GM19397 (cell line): Measurements from ENCODE around the gene PAX2.
"Not testable (repeated sequence)": the region's sequence is repeated elsewhere in the genome, so short reads cannot be mapped to it uniquely, and the experiment has no call there.

Experiments
- ATAC-seq: cut with Tn5 transposase; IDR thresholded peaks from one replicate; pipeline ENCODE4 v1.9.1; 2021; ENCODE audit warnings: mild to moderate bottlenecking, moderate library complexity; ENCODE audit not compliant: unreplicated experiment

Gene PAX2

DNA sequence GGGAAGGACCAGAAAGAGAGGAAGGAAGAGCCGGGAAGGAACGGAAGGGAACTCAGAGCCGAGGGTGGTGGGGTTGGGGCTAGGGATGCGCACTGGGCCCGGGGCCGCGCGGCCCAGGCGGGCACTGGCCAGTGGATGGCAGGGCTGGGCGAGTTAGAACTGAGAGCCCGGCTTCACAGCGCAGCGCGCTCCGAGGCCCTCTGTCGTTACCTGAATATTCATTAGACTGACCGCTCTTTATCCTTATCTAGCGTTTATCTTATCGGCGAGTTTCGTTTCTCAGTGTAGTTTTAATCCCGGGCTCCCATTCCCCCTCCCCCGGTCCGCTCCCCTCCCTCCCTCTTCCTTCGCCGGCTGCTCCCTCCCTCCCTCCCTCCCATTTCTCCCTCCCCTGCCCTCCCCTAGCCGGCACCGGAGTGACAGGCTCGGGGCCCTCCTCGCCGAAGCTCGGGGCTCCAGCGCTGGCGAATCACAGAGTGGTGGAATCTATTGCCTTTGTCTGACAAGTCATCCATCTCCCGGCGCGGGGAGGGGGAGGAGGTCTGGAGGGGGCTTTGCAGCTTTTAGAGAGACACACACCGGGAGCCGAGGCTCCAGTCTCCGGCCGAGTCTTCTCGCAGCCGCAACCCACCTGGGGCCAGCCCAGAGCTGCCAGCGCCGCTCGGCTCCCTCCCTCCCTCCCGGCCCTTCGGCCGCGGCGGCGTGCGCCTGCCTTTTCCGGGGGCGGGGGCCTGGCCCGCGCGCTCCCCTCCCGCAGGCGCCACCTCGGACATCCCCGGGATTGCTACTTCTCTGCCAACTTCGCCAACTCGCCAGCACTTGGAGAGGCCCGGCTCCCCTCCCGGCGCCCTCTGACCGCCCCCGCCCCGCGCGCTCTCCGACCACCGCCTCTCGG, at the start of gene PAX2:
TSS of gene PAX2 (plus strand) at position 596 of the 895 bp plus-strand sequence. CDS start 679 bp downstream, outside the sequence.
- ATAC-seq, result no peak

- ATAC-seq, result no peak
Observed at GRCh38 chr10:100696477-100696901, 48.9 kb upstream of the PAX2 start.

- no peak for ATAC-seq
Observed at GRCh38 chr10:100697070-100697469, 48.3 kb upstream of the PAX2 start.

DNA sequence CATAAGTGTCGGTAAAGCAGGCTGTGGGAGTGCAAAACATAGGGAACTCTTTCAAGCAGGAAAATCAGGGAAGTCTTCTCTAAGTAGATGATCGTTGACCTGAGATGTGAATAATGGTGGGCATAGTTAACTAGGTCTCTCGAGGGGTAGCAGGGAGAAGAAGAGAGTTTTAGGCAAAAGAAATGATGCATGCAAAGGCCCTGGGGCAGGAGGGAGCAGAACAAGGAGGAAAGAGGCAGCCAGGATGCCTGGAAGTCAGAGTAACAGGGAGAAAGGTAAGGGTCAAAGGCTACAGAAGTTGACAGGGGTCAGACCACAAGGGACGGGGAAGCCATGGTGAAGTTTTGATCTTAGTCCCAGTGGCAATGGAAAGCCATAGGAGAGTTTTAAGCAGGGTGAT, 47.8 kb upstream of the PAX2 start:
- ATAC-seq, result no peak

GRCh38 chr10:100701704-100702103, 43.7 kb upstream of the PAX2 start:
- ATAC-seq, result not testable (repeated sequence)

GRCh38 chr10:100705139-100705538, 40.2 kb upstream of the PAX2 start:
- no peak for ATAC-seq

DNA sequence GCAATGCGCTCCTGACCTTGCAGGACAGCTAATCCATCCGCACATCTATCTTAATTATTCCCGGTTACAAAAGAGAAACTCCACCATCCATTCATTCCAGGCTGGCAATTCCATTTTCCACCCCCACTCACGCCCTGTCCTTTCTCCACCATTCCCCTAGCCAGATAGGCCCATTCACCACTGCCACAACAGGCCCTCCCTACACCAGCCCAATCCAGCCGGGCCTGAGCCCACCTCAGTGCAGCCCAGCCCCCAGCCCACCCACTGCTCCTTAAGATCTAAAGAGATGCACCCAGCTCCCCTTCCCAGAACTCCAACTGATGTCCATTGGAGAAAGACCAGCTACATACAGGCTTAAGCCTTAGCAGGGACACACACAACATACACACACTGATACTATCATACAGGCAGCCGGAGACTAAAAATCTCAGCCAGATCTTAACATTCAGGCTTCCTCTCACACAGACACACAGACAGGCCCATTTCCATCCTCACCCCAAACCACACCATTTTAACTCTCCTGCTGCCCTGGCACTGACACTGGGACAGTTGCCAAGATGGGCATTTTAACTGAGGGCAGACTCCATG, 38.0 kb upstream of the PAX2 start:
- ATAC-seq, result no peak

DNA sequence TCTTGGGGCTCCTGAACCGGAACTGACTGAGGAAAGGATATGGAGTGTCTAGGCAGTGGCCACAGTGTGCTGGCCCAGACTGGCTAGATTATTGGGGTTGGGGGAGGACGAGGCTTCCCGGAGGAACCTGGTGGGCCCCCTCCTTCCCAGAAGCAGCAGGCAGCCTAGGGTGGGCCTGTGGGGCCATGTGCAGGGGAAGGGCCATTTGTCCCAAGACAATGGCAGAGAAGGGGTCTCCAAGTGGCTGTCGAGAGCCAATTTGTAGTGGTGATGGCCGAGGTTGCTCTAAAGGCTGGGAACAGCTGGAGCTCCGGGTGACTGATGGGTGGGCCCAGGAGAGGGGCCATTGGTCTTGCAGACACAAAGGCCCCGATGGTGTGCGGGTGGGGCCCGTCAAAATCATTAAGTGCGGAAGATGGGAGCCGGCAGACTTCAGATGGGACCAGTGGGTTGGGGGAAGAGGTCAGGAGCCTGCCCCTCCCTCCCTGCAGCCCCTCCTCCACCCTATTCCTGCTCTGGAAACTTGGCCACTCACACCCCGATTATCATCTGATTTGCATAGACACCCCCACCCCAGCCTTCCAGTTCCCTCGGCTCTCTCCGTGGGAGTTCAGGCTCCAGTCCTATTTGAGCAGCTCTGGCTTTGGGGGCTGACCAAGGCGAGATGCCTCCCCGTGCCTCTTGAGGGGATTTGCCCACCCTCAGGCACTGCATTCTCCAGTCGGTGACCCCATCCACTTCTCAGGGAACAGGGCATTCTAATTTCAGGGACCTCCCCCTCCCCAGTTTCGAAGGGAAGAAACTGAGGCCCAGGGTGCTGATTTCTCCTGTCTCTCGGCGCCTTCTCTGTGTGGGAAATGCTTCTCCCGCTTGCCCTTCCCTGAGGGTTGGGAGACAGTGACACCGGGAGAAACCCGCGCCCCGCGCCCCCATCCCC, 36.0 kb upstream of the PAX2 start:
- no peak for ATAC-seq

- ATAC-seq, result no peak
Observed at GRCh38 chr10:100710151-100710871, 35.1 kb upstream of the PAX2 start.

DNA sequence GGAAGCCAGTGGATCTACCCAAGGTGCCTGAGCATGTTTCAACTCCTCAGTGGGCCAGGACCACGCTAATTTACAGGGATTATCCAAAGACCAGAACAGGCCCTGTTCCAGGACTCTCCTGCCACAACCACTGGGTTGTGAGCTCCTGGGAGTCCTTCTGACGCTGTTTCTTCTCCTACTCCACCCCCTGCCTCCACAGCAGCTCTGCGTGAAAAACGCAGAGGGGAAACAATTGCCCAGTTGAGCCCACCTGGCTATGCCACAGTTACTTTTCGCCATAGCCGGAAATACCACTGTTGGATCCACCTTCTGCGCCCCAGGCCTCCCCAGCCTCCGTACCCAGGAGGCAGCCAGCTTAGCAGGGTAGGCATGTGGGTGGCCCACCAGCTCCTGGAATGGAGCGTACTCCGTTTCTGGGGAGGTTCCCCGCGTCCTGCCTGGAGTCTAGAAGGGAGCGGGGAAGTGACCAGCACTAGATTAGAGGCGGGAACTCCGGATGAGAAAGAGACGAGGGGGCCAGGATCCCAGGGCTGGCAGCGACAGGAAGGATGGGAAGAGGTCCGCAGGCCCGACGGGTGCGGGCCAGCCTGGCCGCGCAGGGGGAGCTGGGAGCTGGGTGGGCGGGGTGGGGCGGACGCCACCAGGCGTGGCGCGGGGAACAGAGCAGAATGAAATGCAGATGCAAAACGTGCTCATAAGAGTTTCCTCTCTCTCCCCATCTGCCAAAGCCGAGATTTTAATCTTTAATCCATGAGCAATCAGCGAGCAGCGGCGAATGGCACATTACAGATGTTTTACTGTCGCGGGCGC, 32.1 kb upstream of the PAX2 start:
- ATAC-seq, result no peak

DNA sequence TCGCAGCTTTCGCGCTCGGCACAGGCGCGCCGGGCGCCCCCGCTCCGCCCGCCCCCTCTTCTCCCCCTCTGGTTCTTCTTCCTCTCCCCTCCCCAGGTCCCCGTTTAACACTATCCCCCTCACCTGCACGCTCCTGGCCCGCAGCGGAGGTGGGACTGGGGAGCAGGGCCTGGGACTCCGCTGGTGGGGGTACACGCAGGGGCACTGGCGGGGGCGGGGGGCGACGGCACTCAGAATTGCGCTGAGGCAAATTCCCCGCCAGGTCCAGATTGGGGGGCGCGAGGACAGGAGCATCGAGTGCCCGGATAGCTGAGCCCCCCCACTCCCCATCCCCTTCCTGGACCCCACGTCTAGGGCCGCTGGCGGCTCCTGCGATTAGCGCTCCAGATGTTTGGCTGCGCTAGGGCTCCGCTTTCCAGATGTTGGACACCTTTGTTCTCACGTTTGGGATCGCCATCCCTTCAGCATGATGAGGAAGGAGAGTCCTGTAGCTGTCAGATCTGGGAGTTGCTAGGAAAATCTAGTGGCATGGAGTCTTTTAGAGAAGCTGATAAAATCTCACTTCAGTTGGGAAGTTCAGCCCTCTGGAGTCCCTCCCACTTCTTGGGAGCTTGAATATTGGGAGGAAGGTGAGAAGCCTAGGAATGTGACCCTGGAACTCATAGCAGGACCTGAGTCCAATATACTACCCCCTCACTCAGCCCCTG, 31.4 kb upstream of the PAX2 start:
- ATAC-seq, result no peak

- no peak for ATAC-seq
Observed at GRCh38 chr10:100714566-100714950, 30.8 kb upstream of the PAX2 start.

GRCh38 chr10:100715101-100715444, 30.3 kb upstream of the PAX2 start:
- no peak for ATAC-seq

GRCh38 chr10:100715445-100716385, 29.7 kb upstream of the PAX2 start:
- no peak for ATAC-seq

GRCh38 chr10:100717166-100717565, 28.2 kb upstream of the PAX2 start:
- no peak for ATAC-seq

DNA sequence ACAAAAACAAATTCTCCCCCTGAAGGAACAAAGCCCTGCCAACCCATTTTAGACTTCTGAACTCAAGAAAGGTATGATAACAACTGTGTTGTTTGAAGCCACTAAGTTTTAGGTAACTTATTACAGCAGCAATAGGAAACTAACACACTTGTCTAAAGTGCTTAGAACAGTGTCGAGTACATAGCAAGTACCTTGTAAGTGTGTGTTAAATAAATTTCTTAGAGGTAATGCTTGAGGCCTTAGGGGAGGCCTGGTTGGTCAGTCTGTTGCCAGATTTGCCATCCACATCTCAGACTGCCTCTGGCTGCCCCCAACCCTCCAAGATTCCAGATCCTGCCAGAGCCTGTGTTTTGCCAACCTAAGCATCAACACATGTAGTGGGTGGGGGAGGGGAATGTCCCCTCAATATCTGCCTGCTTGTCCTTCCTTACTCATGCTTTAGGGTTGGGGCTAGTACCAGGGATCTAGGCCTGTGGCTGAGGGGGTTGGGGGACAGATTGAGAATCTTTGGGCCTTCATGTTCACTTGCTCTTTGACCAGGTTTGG, 27.1 kb upstream of the PAX2 start:
- no peak for ATAC-seq

DNA sequence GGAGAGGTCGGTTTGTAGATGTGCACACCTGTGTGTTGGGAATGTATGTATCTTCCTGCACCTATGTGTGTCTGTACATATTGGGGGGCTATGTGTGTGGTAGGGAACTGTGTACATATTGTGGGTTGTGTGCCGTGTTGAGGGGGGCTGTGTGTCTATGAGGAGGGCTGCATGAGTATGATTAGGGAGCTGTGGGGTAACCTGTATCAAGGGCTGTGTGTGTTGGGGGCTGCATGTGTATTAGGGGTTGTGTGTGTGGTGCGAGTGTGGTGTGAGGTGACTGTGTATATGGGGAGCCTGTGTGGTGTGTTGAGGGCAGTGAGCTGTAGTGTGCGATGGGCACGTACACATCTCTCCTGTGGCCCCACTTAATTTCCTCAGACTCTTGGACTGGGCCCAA, 22.2 kb upstream of the PAX2 start:
- no peak for ATAC-seq
